Heart left ventricle (tissue), 13 donors: ENCODE measurements around the gene DAP.

Experiments used
- POLR2A ChIP-seq, 2 donors: fragments of 450-650 bp; IDR thresholded peaks; one replicate each; pipeline ENCODE4 v1.6.1; 2017; ENCODE audit warnings: antibody characterized with exemption in 2 of 2, mild to moderate bottlenecking in 2 of 2, moderate library complexity in 2 of 2
- TF ChIP-seq, protein P1 (sequence below), 12 donors: fragments of 200-600 bp; sonication (generic) in 4 of 12; IDR thresholded peaks; one replicate each; pipeline versions ENCODE4 v1.5.0 to v1.8.0; 2018 to 2022; ENCODE audit warnings: antibody characterized with exemption in 12 of 12, mild to moderate bottlenecking in 5 of 12
- donor health status: ischemic (EF 13 %, LVEDD 7.1; RV severe dilation, severe dysfunction).
- donor health status: DM: no; HTN: yes; CAD: no.
- donor health status: DM: no; HTN: no; CAD: no.
- donor health status: ischemic (EF 25% LVEDD 6.9; RV normal size, moderate dysfunction).
- donor health status: ischemic (EF 25% LVEDD 5.7; RV mildly dilated, moderate dysfunction).
- donor health status: ischemic (EF 35%, LVEDD 5.7; RV mildly dilated, moderate dysfunction).
- donor health status: nonischemic (EF 11% LVEDD 7.7; RV severe dilation, severe dysfunction).
- donor health status: DM: yes; HTN: yes; CAD: no.
- donor health status: PGD.
- donor health status: ischemic (EF 29% LVEDD 5.4; RV normal size, mild dysfunction).
- donor health status: nonischemic (EF 23%, LVEDD 6.1; RV moderate dilation, normal function).

GRCh38 chr5:10801931-10802666 is 41.1 kb upstream of the DAP start:
- TF ChIP-seq, protein P1, sequence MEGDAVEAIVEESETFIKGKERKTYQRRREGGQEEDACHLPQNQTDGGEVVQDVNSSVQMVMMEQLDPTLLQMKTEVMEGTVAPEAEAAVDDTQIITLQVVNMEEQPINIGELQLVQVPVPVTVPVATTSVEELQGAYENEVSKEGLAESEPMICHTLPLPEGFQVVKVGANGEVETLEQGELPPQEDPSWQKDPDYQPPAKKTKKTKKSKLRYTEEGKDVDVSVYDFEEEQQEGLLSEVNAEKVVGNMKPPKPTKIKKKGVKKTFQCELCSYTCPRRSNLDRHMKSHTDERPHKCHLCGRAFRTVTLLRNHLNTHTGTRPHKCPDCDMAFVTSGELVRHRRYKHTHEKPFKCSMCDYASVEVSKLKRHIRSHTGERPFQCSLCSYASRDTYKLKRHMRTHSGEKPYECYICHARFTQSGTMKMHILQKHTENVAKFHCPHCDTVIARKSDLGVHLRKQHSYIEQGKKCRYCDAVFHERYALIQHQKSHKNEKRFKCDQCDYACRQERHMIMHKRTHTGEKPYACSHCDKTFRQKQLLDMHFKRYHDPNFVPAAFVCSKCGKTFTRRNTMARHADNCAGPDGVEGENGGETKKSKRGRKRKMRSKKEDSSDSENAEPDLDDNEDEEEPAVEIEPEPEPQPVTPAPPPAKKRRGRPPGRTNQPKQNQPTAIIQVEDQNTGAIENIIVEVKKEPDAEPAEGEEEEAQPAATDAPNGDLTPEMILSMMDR (IDR thresholded peaks at IDR 0.05), result peak in 8 of 12 donors; percentile 8 to 41 (median 24)
- no peak for TF ChIP-seq POLR2A (IDR thresholded peaks at IDR 0.05)
